Measurements from ENCODE around the gene MED29. TPM values are rescaled to one million over a fixed set of nuclear protein-coding genes. Genes with fewer than 3 reads are reported as not detected.

The MED29 gene
- total RNA-seq, 2 donors from 2014 or later: 23.1 to 40.9 TPM

GRCh38 chr19:39416152-39417120, 25.3 kb downstream of the MED29 start:
- Histone ChIP-seq H3K4me1 (peaks cover 23% of the 10 kb centered on the region), H3K9me3 (no peaks in the 10 kb centered on the region), H3K27ac (no peak overlapping the region), H3K36me3 (replicated peaks in 1 of 2; ENCODE audit: insufficient read depth in 1 of 2, low read depth in 2 of 2) (no peaks in the 10 kb centered on the region), H3K4me3 (no peak overlapping the region), H3K27me3 (no peaks in the 10 kb centered on the region)
- no peak for ATAC-seq
- DNase-seq: no peak
- 81 to 83% methylated on average over 14 to 26 of the region's 27 CpGs for WGBS, 2 donors
- intact Hi-C loops (cut with DNase I): loop anchor here (10.0 kb wide), 1 partner anchor 72 kb away; the partner anchor contains the start of gene SAMD4B
- TF ChIP-seq CTCF (IDR thresholded peaks at IDR 0.05) (no peak), POLR2A (IDR thresholded peaks at IDR 0.05) (no peak)

- Histone ChIP-seq H3K4me1 (peaks cover 14% of the 10 kb centered on the region), H3K27me3 (no peaks in the 10 kb centered on the region), H3K27ac (no peak overlapping the region), H3K9me3 (no peaks in the 10 kb centered on the region), H3K4me3 (no peak overlapping the region), H3K36me3 (replicated peaks in 1 of 2; ENCODE audit: insufficient read depth in 1 of 2, low read depth in 2 of 2) (no peaks in the 10 kb centered on the region)
- intact Hi-C loops (cut with DNase I): loop anchor here (10.0 kb wide), 1 partner anchor 73 kb away; the partner anchor contains the start of gene SAMD4B
- DNase-seq (no peak), ATAC-seq (no peak)
- TF ChIP-seq CTCF (IDR thresholded peaks at IDR 0.05): no peak
- TF ChIP-seq POLR2A (IDR thresholded peaks at IDR 0.05): no peak
- WGBS, 2 donors: 79 to 89% methylated on average over 30 of the region's 30 CpGs
Measured at GRCh38 chr19:39417463-39418181, 26.4 kb downstream of the MED29 start.

- no peaks in the 10 kb centered on the region for H3K27me3 ChIP-seq
- no peaks in the 10 kb centered on the region for H3K9me3 ChIP-seq
- intact Hi-C loops (cut with DNase I): loop anchor here (10.0 kb wide), 1 partner anchor 74 kb away; the partner anchor contains the start of gene SAMD4B
- H3K4me3 ChIP-seq: no peak overlapping the region
- 77 to 78% methylated on average over 7 to 9 of the region's 9 CpGs for WGBS, 2 donors
- H3K4me1 ChIP-seq: peaks cover under 1% of the 10 kb centered on the region
- no peak for TF ChIP-seq POLR2A (IDR thresholded peaks at IDR 0.05)
- no peak for TF ChIP-seq CTCF (IDR thresholded peaks at IDR 0.05)
- DNase-seq: no peak
- no peak overlapping the region for H3K27ac ChIP-seq
- no peaks in the 10 kb centered on the region for H3K36me3 ChIP-seq (replicated peaks in 1 of 2; ENCODE audit: insufficient read depth in 1 of 2, low read depth in 2 of 2)
- ATAC-seq: no peak
Measured at GRCh38 chr19:39419003-39419402, 27.8 kb downstream of the MED29 start.

- H3K27me3 ChIP-seq: no peaks in the 10 kb centered on the region
- H3K4me3 ChIP-seq: no peak overlapping the region
- no peaks in the 10 kb centered on the region for H3K4me1 ChIP-seq
- 83 to 90% methylated on average over 12 to 14 of the region's 15 CpGs for WGBS, 2 donors
- DNase-seq (no peak), ATAC-seq (no peak)
- no peaks in the 10 kb centered on the region for H3K36me3 ChIP-seq (replicated peaks in 1 of 2; ENCODE audit: insufficient read depth in 1 of 2, low read depth in 2 of 2)
- intact Hi-C loops (cut with DNase I): no loop called here
- no peaks in the 10 kb centered on the region for H3K9me3 ChIP-seq
- TF ChIP-seq POLR2A (IDR thresholded peaks at IDR 0.05) (no peak), CTCF (IDR thresholded peaks at IDR 0.05) (no peak)
- no peak overlapping the region for H3K27ac ChIP-seq
Measured at GRCh38 chr19:39420769-39421168, 29.6 kb downstream of the MED29 start.

All from body of pancreas (tissue), 4 donors.